Mucosa of descending colon (tissue), 3 donors: Measurements from ENCODE around the gene ASCC3. TPM values are rescaled to one million over a fixed set of nuclear protein-coding genes. Genes with fewer than 3 reads are reported as not detected.

Experiments used
- ATAC-seq: fragments of 200-7000 bp; cut with Tn5 transposase; one replicate; pipeline ENCODE4 v1.9.1; 2020; ENCODE audit warnings: mild to moderate bottlenecking, moderate library complexity
- DNase-seq, 3 donors: peaks; one replicate each; pipeline ENCODE4 v3.0.0-alpha.2; 2020
- H3K36me3 ChIP-seq: fragments of 200-600 bp; one replicate; pipeline ENCODE4 v1.8.0; 2021; ENCODE audit warnings: low read depth, mild to moderate bottlenecking
- H3K4me1 ChIP-seq: fragments of 200-600 bp; one replicate; pipeline ENCODE4 v1.8.0; 2021; ENCODE audit warnings: low read depth, mild to moderate bottlenecking
- H3K4me3 ChIP-seq: fragments of 200-600 bp; one replicate; pipeline ENCODE4 v1.8.0; 2021; ENCODE audit warnings: mild to moderate bottlenecking
- H3K9me3 ChIP-seq: fragments of 200-600 bp; one replicate; pipeline ENCODE4 v1.8.0; 2021; ENCODE audit warnings: mild to moderate bottlenecking
- intact Hi-C, 2 donors: fragments of 100-400 bp; cut with DNase I in 1 of 2; cut with micrococcal nuclease in 1 of 2; formaldehyde crosslinking; loops; one replicate each; pipeline versions ENCODE4 v1.11.0 to v1.11.1; 2022; cut with DNase I, micrococcal nuclease
- total RNA-seq, 3 donors: library from RNA; stranded (reverse); fragmentation: NEBNext Ultra II Directional in 2 of 3; extraction: Animal tissue kit (Norgen Biotek cat#: 25700) in 2 of 3; gene quantifications; one replicate each; pipeline versions ENCODE4 v1.2.1 to v1.2.4, GENCODE V29; 2021 to 2023
- TF ChIP-seq, protein P1 (sequence below): fragments of 200-600 bp; IDR thresholded peaks from one replicate; pipeline ENCODE4 v1.8.0; 2022; ENCODE audit warnings: antibody characterized with exemption, mild to moderate bottlenecking
- donor health status: DM: no; HTN: no; CAD: no; lungs with moderate emphysema.
- donor health status: DM: no; HTN: no; CAD: no.
- donor health status: DM: no; HTN: yes; CAD: no.

Gene ASCC3
- total RNA-seq, 3 donors from 2014 or later: 24.6 to 28.5 (median 27.8) TPM

DNA sequence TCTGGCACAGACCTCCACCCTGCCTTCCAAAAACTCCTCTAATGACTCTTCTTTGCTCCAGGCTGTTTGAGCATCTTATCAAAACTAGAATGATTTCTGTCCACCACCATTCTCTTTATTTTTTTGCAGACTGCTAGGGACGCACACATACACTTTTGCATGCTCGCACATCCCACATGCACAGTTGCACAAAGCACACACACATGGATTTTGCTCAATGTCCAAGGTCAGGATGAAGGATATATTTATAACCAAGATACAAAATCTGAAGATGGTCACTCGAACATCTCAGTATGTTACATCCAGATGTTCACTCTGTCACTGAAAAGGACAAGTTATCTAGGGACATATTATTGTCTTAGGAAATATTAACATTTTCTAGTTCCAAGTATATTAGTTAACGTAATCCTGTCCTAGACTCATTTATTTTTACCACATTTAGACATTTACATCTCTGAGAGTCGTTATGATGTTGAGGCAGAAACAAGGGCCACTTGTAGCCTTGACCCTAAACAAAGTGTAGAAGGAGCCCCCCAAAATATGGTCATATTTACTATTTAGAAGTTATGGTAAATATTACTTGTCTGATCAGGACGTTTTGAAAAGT lies 413.0 kb downstream of the ASCC3 start:
- DNase-seq (no peak), ATAC-seq (no peak)
- Histone ChIP-seq H3K9me3 (no peaks in the 10 kb centered on the region), H3K4me3 (no peak overlapping the region), H3K36me3 (no peaks in the 10 kb centered on the region), H3K4me1 (no peaks in the 10 kb centered on the region)
- intact Hi-C loops: no loop called here
- TF ChIP-seq, protein P1, sequence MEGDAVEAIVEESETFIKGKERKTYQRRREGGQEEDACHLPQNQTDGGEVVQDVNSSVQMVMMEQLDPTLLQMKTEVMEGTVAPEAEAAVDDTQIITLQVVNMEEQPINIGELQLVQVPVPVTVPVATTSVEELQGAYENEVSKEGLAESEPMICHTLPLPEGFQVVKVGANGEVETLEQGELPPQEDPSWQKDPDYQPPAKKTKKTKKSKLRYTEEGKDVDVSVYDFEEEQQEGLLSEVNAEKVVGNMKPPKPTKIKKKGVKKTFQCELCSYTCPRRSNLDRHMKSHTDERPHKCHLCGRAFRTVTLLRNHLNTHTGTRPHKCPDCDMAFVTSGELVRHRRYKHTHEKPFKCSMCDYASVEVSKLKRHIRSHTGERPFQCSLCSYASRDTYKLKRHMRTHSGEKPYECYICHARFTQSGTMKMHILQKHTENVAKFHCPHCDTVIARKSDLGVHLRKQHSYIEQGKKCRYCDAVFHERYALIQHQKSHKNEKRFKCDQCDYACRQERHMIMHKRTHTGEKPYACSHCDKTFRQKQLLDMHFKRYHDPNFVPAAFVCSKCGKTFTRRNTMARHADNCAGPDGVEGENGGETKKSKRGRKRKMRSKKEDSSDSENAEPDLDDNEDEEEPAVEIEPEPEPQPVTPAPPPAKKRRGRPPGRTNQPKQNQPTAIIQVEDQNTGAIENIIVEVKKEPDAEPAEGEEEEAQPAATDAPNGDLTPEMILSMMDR: no peak

DNA sequence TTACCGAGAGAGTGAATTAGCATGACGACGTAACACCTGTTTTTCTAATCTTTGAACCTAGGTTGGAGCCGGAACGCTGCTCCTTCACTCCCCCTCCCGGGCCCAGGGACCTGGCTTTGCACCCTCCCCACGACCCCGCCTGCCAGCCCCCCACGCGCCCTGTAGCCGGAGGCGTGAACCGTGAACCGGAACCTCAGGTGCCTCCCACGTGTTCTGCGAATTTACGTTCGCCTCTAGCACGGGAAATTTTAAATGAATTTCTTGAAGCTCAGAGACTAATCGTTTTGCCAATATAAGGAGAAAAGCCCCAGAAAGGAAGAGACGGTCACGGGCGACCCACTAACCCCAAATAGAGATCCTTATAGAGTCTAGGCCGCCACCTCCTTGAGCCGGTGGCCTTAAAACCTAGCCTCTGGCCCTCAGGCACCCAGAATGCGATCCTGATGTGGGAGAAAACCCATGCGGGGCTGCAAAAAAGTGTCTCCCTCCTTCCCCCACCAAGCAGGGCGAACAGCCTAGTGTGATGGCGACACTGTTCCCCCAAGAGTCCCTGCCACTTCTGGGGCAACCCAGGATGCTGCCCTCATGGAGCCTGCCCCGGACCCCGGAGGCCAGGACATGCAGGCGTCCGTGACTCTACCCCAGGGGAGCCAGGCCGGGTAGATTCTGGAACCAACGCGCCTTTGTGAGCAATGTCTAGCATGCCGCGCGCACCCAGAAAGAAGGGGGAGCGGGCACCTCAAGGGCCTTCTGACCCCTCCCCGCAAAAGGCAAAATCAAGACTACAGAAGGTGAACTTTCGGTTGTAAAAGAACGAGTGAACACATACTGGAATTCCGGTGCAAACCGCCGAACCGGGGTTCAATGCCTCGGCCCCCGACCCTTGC lies 413.8 kb downstream of the ASCC3 start:
- Histone ChIP-seq H3K4me3 (no peak overlapping the region), H3K9me3 (no peaks in the 10 kb centered on the region), H3K36me3 (no peaks in the 10 kb centered on the region), H3K4me1 (no peaks in the 10 kb centered on the region)
- ATAC-seq (no peak), DNase-seq (no peak)
- TF ChIP-seq, protein P1: no peak
- intact Hi-C loops: no loop called here

DNA sequence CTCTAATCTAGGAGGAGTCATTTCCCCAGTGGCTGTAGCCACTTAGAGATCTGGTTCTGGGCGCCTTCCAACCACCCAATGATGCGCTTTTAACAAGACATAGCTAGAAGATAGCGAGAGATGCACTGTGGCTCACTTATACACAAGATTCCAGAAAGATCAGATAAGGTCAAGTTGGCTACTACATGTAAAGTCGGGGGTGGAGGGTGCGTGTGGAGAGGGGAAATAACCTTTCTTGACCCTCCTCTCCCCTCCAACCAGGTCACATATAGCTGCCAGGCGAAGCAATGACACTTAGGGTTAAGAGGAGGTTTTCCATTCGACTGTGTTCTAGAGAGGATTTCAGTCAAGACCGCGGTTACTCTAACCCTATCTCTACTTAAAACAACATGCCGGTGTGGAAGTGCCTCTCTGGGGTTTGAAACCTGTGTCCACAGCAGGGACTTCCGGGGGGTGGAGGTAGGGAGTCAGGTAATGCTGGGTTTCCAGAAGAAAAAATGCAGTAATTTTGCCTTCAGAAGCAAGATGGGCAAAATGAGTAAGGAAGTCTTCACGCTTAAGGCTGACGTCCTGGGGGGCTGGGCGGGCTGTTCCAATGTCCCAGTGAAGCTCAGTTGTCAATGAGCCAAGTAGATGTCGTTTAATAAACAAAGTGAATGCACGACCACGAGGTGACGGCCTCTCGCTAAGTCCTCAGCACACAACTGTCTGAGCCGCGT lies 414.6 kb downstream of the ASCC3 start:
- TF ChIP-seq, protein P1: no peak
- ATAC-seq (no peak), DNase-seq (no peak)
- Histone ChIP-seq H3K36me3 (no peaks in the 10 kb centered on the region), H3K4me3 (no peak overlapping the region), H3K4me1 (no peaks in the 10 kb centered on the region), H3K9me3 (no peaks in the 10 kb centered on the region)
- intact Hi-C loops: no loop called here

DNA sequence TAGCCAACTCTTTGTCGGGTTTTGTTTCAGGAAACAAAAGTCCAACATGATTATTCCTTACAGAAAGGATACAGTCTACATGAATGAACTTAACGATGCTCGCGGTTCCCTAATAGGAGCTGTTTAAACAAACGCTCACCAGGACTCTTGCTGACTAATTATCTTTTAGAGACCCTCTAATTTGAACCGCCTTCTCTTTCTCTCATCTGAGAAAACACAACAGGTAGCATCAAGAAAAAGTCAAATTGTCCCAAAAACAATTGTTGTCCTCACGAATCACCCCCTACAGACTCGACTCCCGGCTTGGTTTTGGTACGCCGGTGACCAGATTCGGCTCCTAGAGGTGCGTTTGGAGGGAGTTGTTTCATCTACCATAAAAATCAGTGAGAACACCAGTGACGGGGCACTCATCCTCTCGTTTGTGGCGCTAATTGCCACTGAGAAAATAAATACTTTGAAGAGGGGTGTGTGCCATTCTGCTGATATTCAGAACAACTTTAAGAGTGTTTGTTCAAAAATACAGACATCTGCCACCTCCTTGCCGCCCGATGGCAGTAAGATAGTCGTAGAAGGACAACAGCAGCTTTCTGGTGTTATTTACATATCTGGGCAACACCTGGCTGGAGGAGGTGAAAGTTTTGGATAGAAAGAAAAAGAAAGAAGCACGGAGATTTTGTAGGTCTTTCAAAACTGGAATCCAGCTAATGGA lies 415.3 kb downstream of the ASCC3 start:
- intact Hi-C loops: no loop called here
- ATAC-seq: no peak

More for the DNA sequence above, 415.3 kb downstream of the ASCC3 start:
- Histone ChIP-seq H3K9me3 (no peaks in the 10 kb centered on the region), H3K4me1 (no peaks in the 10 kb centered on the region), H3K4me3 (no peak overlapping the region), H3K36me3 (no peaks in the 10 kb centered on the region)
- DNase-seq: no peak
- TF ChIP-seq, protein P1: no peak
